ENCODE data around the gene HDAC4.

GRCh38 chr2:239178484-239178883 lies 222.3 kb downstream of the HDAC4 start:
- TF ChIP-seq, protein P1, sequence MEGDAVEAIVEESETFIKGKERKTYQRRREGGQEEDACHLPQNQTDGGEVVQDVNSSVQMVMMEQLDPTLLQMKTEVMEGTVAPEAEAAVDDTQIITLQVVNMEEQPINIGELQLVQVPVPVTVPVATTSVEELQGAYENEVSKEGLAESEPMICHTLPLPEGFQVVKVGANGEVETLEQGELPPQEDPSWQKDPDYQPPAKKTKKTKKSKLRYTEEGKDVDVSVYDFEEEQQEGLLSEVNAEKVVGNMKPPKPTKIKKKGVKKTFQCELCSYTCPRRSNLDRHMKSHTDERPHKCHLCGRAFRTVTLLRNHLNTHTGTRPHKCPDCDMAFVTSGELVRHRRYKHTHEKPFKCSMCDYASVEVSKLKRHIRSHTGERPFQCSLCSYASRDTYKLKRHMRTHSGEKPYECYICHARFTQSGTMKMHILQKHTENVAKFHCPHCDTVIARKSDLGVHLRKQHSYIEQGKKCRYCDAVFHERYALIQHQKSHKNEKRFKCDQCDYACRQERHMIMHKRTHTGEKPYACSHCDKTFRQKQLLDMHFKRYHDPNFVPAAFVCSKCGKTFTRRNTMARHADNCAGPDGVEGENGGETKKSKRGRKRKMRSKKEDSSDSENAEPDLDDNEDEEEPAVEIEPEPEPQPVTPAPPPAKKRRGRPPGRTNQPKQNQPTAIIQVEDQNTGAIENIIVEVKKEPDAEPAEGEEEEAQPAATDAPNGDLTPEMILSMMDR (conservative IDR thresholded peaks at IDR 0.05; ENCODE audit: low read length), result no peak
- TF ChIP-seq EZH2phosphoT487 (IDR thresholded peaks at IDR 0.05; ENCODE audit: borderline replicate concordance), result no peak

Data from Loucy (cell line).